ENCODE data around the gene HTRA3. TPM values are rescaled to one million over a fixed set of nuclear protein-coding genes. Genes with fewer than 3 reads are reported as not detected.

Gene HTRA3
- total RNA-seq, 1 donor from 2014 or later: 1.2 TPM

DNA sequence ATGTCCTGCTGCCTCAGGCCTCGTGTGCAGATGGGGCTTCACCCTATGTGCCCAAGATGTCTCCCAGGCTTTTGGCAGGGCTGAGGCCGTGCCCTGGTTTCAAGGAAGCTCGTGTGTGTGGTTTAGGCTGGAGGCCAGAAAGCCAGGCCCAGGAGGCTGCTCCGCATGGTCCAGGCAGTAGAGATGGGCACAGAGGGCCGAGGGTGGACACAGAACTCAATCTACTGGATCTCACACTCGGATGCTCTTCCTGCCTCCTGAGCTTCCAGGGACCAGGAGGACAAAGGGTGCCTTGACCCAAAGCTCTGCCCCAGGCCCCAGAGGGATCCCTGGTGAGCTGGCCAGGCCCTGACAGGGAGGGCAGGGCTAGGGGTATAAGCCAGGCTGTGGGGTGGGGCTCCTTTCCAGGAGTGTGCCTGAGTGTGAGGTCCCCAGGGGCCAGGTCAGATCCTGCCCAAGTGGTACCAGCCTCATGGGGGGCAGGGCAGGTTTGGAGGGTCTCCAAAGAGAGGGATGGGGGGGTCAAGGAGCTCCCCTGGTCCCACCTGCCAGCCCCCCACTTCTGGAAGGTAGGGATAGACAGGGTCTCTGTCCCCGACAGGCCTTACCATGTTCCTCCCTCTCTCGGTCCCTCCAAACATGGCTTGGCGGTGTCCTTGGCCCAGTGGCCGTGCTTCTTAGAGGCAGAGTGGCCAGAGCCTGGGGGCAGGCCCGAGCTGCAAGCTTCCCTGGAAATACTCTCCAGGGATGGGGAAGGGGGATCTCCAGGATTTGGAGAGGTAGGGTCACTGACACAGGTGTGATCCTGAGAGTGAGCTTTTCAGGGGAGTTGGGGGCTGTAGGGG lies 23.8 kb downstream of the HTRA3 start:
- no peak for DNase-seq

DNA sequence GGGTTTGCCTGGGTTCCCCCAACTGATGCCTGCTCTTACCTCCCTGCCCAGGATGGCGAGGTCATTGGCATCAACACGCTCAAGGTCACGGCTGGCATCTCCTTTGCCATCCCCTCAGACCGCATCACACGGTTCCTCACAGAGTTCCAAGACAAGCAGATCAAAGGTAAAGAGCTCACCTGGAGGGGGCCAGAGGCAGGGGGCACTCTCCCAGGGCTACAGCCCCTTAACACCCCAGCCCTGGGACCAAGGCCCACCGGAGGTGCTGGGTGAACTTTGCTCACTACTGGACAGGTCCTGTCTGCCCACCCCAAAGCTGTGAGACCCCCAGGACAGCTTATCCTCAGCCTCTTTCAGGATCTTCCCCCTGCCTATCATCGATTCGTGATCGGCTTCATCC lies 24.5 kb downstream of the HTRA3 start:
- DNase-seq: no peak

DNA sequence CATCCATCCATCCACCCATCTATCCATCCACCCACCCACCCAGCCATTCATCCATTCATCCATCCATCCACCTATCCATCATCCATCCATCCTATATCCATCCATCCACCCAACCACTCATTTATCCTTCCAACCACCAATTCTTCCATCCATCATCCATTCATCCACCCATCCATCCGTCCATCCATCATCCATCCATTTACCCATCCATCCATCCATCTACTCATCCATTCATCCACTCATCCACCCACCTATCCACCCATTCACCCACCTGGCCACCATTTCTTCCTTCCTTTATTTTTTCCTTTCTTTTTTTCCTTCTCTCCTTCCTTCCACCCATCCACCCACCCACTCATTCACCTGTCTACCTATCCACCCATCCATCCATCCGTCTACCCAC lies 25.2 kb downstream of the HTRA3 start:
- no peak for DNase-seq

DNA sequence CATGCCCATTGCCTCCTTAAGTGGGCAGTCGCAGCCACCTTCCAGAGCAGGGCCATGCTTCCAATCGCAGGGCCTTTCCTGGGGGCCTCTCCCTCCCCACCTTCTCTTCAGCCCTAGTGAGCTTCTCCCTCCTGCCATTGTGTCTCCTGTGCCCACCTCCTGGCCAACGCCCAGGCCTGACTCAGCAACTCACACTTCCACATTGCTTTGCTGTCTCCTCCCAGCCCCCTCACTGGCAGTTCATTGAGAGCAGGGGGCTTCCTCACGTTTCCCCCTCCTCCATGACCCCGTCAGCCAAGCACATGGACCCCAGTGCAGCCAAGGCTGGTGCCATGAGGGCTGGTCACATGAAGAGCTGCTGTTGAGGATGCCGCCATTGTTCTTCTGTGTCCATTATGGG lies 25.9 kb downstream of the HTRA3 start:
- no peak for DNase-seq

DNA sequence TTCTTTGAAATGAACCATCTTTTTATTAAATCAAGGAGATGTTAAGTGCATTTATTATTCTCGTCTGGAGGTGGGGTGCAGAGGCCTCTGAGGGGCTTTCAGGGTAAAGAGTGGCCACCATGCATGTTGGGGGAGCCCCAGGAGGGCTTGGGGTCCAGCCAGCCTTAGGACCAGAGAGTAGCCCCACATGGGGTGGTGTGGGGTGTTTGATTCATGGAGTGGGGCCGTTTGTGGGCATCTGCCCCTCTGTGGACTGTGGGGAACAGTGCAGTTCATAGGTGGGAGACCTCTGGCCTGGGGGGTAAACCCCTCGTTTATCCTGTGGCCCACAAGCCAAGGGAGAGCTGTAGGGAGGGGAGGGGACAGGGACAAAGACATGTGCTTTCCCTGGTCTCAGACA lies 26.9 kb downstream of the HTRA3 start:
- DNase-seq: no peak

DNA sequence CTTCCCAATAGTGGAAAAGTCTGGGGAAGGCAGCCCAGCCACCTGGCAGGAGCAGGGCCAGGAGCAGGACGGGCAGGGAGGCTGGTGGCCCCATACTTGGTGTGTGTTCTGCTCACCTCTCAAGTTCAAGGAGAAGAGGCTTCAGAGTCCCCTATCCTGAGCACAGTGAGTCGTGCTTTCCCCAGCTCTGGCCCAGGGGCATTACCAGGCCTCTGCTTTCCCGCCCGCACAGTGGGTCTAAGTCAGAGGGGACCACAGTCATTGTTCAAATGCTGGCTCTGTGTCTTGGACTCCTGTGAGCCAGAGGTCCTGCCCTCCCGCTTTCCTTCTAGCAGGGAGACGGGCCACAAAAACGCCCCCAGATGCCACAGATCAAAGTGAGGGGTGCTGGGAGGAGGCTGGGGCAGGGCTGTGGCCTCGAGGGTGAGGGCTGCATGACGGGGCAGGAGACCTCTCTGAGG lies 27.6 kb downstream of the HTRA3 start:
- no peak for DNase-seq

DNA sequence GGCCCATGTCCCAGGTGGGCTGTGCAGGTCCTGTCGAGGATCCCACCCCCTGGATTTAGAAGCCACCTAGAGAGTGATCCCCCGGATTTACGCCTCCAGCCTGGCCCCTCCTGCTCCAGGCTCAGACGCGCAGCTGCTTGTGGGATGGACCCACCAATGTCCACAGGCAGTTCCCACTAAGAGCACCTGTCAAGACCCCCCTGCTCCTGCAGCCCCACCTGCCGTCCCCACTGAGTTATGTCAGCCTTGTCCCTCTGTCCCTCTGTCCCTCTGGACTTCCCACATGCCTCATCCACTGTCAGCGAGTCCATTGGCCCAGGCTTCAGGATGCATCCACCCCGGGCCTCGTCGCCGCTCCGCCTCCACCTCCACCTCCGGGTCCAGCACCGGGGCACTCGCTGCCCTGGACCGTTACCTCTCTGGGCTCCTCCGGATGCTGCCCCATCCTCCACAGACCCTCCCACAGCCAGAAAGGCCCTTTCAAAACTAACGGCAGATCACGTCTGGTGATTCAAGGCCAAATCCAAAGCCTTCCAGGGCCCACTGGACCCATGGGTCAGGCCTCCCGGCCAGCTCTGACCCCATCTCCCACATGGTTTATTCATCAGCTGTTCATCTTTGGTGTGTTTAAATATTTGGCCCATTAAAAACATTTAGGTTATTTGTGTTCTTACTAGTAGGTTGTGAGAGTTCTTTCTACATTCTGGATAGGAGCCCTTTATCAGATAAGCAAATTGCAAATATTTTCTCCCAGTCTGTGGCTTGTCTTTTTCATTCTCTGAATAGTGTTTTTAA lies 28.3 kb downstream of the HTRA3 start:
- DNase-seq: no peak

DNA sequence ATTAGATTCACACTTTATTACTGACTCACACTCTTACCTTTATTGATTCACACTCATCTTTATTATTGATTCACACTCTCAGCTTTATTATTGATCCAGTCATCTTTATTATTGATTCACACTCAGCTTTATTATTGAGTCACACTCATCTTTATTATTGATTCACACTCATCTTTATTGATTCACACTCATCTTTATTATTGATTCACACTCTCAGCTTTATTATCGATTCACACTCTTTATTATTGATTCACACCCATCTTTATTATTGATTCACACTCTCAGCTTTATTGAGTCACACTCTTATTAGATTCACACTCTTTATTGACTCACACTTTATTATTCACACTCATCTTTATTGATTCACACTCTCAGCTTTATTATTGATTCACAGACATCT lies 31.3 kb downstream of the HTRA3 start:
- no peak for DNase-seq

DNA sequence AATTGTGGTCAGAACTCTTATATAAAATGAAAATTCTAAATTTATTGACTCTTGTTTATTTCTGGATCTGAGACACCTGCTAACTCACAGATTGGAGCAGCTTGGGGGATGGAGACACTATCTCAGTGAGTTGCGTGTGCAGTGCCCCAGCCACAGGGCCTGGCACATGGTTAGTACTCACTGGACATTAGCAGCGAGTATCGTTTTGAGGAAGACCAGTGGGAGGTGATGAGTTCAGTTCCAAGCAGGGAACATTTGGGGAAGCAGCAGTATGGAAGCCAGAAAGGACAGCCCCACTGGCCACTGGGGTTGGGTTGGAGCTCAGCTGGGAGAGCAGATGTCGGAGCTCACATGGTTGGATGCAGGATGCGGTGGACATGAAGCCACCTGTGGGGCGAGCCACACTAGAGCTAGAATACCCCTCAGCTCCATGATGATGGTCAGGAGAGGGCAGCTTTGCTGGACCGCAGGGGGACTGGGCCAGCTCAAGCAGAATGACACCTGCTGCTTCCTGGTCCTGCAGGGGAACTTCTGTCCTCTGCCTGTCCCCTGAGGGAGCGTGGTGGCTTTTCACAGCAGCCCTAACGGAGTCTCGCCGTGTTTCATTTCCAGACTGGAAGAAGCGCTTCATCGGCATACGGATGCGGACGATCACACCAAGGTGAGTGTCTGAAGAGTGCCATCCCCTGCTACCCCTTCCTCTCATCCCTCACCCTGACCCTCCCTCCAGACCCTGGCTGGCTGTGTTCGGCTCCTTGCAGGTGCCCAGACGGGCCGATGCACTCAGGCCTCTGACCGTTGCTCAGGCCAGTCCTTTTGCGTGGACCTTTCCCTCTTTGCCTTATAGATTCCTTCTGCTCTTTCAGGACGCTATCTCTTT lies 32.5 kb downstream of the HTRA3 start:
- DNase-seq: no peak

DNA sequence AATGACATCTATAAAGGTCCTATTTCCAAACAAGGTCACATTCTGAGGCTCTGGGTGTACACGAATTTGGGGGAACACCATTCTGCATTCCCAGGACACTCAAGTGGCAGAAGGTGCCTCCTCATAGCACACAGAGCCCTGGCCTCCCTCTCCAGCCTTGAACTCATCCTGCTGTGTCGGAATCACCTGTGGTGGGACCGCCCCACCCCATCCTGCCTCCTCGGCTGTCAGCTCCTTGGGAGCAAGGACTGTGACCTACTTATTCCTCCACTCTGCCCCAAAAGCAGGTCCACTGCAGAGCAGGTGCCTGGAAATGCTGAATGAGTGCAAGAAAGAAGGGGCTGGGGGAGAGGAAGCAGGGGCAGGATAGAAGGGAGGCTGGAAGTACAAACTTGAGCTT lies 33.5 kb downstream of the HTRA3 start:
- no peak for DNase-seq

DNA sequence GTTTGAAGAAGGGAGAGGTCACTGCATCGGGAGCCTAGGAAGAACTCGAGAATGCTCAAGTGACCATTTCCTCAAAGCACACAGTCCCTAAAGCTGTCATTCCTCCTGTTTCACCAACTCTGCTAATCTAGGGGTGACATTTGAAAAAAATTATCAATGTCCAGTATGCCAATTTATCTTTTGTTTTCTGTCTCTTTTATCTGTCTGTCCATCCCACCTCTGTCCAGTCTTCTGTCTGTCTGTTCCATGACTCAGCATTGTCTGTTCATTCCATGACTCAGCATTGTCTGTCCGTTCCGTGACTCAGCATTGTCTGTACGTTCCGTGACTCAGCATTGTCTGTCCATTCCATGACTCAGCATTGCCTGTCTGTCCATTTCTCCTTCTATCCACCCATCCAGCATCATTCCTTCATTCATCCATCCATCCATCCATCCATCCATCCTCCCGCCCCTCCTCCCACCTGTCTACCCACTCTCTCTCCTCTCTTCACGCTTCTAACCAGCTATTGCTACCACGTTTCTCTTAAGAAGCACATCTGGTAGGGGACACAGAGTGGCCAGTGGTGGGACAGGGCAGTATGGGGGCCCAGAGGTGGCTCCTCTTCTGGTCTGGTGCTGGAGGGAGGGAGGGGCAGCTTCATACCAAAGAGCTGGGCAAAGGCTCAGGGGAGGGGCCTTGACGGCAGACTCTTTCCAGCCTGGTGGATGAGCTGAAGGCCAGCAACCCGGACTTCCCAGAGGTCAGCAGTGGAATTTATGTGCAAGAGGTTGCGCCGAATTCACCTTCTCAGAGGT lies 34.1 kb downstream of the HTRA3 start:
- DNase-seq: no peak

DNA sequence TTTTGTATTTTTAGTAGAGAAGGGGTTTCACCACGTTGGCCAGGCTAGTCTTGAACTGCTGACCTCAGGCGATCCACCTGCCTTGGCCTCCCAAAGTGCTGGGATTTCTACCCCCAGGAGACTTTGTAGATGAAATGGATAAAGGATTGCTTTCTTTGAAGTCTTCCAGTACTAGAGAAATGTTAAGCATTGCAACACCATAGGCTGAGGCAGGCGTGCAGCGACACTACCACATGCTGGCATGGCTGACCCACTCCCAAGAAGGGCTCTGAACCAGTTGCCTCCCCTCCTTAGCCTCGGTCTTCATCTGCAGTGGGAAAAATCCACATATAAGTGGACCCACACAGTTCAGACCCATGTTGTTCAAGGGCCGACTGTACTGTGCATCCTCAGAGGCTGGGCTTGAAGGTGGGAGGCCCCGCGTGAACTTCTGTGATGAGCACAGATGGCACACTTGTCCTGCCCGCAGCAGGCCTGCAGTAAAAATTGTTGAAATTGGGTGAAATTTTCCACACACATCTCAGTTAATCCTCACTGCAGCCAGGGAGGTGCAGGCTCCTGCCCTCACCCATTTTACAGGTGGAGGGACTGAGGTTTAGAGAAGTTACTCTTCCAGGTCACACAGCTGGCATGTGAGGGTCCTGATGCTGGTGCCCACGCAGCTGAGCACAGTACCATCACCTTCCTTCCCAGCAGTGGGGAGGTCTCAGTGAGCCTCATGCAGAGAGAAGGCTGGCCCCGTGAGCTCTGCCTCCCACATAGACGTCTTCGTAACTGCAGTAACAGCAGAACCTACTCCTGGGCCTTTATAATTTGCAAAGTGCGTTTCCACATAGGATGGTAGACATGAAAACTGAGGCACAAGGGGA lies 35.5 kb downstream of the HTRA3 start:
- no peak for DNase-seq

DNA sequence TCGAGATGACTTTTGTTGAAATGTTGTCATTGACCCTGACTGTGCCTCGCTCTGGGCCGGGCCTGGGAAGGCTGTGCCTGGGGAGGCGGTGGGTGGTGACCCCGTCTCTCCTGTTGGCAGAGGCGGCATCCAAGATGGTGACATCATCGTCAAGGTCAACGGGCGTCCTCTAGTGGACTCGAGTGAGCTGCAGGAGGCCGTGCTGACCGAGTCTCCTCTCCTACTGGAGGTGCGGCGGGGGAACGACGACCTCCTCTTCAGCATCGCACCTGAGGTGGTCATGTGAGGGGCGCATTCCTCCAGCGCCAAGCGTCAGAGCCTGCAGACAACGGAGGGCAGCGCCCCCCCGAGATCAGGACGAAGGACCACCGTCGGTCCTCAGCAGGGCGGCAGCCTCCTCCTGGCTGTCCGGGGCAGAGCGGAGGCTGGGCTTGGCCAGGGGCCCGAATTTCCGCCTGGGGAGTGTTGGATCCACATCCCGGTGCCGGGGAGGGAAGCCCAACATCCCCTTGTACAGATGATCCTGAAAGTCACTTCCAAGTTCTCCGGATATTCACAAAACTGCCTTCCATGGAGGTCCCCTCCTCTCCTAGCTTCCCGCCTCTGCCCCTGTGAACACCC lies 36.4 kb downstream of the HTRA3 start:
- DNase-seq: no peak

DNA sequence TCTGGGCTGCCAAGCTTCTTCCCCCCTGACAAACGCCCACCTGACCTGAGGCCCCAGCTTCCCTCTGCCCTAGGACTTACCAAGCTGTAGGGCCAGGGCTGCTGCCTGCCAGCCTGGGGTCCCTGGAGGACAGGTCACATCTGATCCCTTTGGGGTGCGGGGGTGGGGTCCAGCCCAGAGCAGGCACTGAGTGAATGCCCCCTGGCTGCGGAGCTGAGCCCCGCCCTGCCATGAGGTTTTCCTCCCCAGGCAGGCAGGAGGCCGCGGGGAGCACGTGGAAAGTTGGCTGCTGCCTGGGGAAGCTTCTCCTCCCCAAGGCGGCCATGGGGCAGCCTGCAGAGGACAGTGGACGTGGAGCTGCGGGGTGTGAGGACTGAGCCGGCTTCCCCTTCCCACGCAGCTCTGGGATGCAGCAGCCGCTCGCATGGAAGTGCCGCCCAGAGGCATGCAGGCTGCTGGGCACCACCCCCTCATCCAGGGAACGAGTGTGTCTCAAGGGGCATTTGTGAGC lies 37.0 kb downstream of the HTRA3 start:
- no peak for DNase-seq

DNA sequence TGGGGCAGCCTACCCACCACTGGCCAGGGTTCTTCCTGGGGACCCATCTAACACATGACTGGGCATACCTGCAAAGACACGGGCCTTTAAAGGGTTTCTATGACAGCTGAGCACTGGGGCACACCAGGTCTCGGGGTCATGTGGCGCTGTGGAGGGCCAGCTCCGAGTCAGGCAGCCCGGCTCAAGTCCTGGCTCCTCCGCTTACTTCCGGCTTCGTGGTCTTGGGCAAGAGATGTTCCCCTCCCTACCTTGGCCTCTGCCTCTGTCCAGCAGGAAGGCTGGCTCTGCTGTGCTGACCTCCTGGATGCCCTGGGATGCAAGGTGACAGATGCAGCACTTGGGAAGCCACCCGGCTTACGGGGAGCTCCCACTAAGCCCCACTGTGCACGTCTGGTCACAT lies 37.6 kb downstream of the HTRA3 start:
- no peak for DNase-seq

DNA sequence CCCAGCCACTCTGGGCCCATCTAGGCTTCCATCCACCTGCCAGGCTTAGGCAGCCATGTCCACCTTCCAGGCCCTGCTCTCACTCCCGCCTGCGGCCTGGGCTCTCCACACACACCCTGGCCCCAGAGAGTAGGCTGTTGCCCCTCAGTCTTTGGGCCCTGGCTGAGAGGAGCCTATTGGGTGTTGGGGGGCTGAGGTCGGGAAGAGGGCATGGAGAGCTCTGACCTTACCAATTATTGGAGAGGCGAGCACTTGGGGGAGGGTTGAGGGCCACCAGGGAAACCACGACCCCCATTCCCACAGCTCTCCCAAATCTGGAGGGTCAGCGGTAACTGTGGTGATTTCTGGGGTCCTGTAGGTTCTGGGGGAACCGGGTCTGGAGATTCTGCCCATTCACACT lies 38.2 kb downstream of the HTRA3 start:
- no peak for DNase-seq

DNA sequence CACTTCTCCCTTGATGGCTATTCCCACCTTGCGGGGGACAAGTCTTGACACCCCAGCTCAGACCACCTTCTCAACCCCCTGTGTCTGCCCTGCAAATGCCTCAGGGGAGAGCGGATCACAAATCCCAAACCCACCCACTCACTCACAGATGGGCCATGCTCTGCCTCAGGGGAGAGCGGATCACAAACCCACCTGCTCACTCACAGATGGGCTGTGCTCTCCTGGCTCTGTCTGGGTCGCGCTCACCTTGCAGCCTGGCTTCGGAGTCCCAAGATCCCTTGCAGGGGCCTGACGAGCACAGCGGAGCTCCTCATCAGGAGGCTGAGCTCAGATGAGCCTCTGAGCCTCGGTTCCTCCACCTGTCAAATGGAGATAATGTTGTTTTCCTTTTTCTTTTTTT lies 38.6 kb downstream of the HTRA3 start:
- DNase-seq: no peak

DNA sequence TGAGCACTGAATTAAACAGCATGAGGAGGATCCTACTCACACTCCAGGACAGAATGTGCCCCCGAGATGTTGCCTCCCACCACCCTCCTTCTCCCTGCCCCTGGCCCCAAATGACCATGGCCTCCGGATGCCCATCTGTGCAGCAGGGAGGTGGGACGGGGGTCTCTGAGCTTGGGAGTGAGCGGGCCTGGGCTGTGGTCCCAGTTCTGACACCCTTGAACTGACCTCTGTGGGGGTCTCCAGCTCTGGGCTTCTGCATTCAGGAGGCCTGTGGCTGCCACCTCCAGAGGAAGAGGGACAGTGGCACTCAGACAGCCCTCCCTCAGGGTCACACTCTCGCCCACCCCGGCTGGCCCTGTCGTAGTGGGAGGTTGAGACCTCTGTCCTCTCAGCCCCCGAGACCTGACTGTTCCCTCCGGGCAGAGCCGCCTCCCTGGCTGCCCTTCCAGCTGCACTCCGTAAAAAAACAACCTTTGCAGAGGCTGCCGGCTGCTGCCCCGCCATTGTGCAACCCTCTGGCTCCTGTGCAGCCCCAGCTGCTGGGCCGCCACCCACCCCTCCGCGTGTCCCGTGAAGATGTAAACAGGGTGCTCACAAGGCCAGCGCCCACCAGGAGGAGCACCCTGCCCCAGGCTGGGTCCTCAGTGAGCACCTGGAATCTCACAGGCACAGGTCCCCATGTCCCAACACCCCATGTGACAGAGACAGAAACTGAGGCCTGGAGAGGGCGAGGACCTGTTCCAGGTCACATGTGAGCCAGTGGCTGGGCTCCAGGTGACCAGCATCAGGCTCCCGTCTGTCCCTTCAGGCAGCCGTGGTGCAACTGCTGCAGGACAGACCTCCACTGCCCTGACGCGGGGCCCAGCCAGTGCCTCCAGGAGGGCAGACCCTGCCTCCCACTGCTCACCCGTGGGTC lies 39.6 kb downstream of the HTRA3 start:
- no peak for DNase-seq

DNA sequence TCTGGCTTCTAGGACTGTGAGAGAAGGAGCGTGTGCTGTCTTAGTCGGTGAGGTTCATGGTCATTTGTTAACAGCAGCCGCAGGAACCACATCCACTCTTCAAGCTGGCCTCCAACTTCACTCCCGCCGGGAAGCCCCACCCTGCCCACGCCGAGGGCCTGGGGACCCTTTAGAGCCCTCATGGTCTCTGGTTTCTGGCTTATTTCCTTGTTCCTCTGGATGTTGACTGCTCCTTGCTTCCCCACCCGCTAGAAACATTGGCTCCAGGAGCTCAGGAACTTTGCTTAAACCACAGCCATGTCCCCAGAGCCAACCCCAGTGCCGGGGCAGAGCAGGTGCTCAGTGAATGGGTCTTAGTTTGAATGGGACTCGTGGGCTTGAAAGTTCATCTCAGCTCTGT lies 40.8 kb downstream of the HTRA3 start:
- no peak for DNase-seq

Measured in occipital lobe (tissue), 2 donors.